Subcutaneous adipose tissue (tissue), 4 donors: Measurements from ENCODE around the gene PIGH. TPM values are rescaled to one million over a fixed set of nuclear protein-coding genes. Genes with fewer than 3 reads are reported as not detected.

ENCODE experiments used
- total RNA-seq, 4 donors: library from RNA; depleted of rRNA; stranded (reverse); fragments of >200 nt; gene quantifications; one replicate each; pipeline ENCODE4 v1.1.0, GENCODE V29; 2016
- TF ChIP-seq, protein P1 (sequence below): fragments of 450-650 bp; IDR thresholded peaks from one replicate; pipeline ENCODE4 v1.5.1; 2016; ENCODE audit warnings: low read depth, mild to moderate bottlenecking, control low read depth, antibody characterized with exemption, moderate library complexity

PIGH gene
- total RNA-seq, 4 donors from 2014 or later, result 17.4 to 25.5 (median 24.3) TPM

DNA sequence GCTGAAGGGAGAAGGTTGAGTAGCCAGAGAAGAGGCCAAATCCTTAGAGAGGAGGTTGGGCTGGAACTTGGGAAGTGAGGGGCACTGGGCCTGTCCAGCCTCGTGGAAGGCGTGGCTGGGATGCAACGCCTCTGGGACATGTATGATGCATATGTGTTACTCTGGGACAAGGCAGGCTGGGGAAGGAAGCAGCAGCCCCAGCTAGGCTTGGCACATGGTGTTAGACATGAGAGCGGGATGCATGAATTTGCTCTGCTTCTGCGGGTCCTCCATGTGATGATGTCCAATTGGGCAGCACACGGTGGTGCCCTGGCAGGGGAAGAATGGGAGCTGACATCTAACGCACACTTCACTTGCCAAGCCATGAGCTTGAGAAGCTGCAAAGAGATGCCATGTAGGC is 45.7 kb downstream of the PIGH start:
- TF ChIP-seq, protein P1, sequence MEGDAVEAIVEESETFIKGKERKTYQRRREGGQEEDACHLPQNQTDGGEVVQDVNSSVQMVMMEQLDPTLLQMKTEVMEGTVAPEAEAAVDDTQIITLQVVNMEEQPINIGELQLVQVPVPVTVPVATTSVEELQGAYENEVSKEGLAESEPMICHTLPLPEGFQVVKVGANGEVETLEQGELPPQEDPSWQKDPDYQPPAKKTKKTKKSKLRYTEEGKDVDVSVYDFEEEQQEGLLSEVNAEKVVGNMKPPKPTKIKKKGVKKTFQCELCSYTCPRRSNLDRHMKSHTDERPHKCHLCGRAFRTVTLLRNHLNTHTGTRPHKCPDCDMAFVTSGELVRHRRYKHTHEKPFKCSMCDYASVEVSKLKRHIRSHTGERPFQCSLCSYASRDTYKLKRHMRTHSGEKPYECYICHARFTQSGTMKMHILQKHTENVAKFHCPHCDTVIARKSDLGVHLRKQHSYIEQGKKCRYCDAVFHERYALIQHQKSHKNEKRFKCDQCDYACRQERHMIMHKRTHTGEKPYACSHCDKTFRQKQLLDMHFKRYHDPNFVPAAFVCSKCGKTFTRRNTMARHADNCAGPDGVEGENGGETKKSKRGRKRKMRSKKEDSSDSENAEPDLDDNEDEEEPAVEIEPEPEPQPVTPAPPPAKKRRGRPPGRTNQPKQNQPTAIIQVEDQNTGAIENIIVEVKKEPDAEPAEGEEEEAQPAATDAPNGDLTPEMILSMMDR, result no peak

- TF ChIP-seq, protein P1, result no peak
Measured at GRCh38 chr14:67553547-67553946, 46.5 kb downstream of the PIGH start.

DNA sequence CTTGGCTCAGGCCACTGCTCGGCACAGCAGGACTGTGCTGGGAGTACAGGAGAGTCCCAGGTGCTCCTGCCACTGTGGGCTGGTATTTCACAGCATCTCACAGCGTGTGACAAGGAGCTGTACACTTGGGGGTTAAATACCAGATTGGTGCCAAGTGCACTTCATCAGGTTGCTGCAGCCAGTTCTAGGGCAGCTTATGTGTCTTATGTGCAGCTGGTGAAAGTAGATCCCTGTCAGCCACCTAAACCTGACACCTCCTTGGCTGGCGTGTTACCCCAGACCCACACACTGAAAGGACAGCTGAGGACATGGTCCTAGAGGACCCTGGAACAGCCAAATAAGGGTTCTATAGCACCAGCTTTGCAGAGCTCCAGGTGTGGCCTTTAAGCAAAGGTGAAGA is 48.1 kb downstream of the PIGH start:
- TF ChIP-seq, protein P1, result no peak

DNA sequence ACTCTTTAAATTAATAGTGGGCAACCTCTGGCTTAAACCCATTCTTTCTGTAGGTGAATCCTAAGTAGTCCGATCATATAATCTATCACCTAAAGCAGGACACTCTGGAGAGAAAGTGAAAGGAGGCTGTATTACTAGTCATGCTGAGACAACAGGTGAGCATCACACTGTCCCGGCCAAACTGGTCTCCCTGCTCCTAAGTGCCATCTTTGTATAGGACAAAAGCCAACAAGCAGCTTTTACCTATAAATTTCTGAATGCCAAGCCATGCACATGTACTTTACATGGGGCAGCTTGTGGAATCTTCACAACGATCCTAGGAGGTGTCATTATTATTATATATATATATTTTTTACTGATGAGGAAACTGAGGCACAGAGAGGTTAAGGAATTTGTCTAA is 48.9 kb downstream of the PIGH start:
- TF ChIP-seq, protein P1, result no peak

GRCh38 chr14:67549734-67550133 is 50.3 kb downstream of the PIGH start:
- TF ChIP-seq, protein P1, result no peak

GRCh38 chr14:67547224-67547780 is 52.8 kb downstream of the PIGH start:
- TF ChIP-seq, protein P1, result no peak

GRCh38 chr14:67544590-67544989 is 55.5 kb downstream of the PIGH start:
- TF ChIP-seq, protein P1, result no peak
